ENCODE data around the gene TTF2. TPM values are rescaled to one million over a fixed set of nuclear protein-coding genes. Genes with fewer than 3 reads are reported as not detected.

The TTF2 gene
- total and polyA plus RNA-seq, 2 of the 8 experiments (the other 6 are each of a cell fraction or from before 2014, with no cell fraction given) = 16.9 to 89.6 TPM

- Histone ChIP-seq H3K4me2 (ENCODE audit: insufficient read depth in 1 of 2, low read depth in 2 of 2, low read length in 2 of 2) (no peak overlapping the region), H4K20me1 (replicated peaks in 1 of 2; ENCODE audit: control insufficient read depth in 1 of 2, insufficient read depth in 2 of 2, low read length in 2 of 2) (no peaks in the 10 kb centered on the region), H3K23me2 (ENCODE audit: low read depth, low read length) (no peaks in the 10 kb centered on the region), H3K14ac (ENCODE audit: insufficient read length) (no peak overlapping the region), H2BK20ac (ENCODE audit: low read length) (no peak overlapping the region), H3K9me3 (ENCODE audit: insufficient read depth in 2 of 2, low read depth in 1 of 2, low read length in 1 of 2) (no peaks in the 10 kb centered on the region), H3K4ac (replicated peaks; ENCODE audit: insufficient read length, low read depth, low read length) (no peak overlapping the region), H3K79me1 (ENCODE audit: low read depth, low read length) (no peaks in the 10 kb centered on the region), H3K23ac (ENCODE audit: insufficient read length) (no peak overlapping the region), H3K27ac (ENCODE audit: low read depth, low read length) (no peak overlapping the region), H3K4me1 (replicated peaks in 1 of 4; ENCODE audit: control insufficient read depth in 3 of 4, insufficient read depth in 4 of 4, low read length in 3 of 4) (no peaks in the 10 kb centered on the region), H2BK5ac (ENCODE audit: low read depth, low read length) (no peak overlapping the region), H2BK12ac (ENCODE audit: low read depth, low read length) (no peak overlapping the region), H3K79me2 (ENCODE audit: control insufficient read depth in 1 of 2, insufficient read depth in 2 of 2, low read length in 2 of 2) (no peaks in the 10 kb centered on the region), H4K8ac (ENCODE audit: extremely low read depth, insufficient read depth, low read length) (no peak overlapping the region), H2BK15ac (ENCODE audit: low read length) (no peak overlapping the region), H3K36me3 (ENCODE audit: control insufficient read depth in 2 of 4, insufficient read depth in 4 of 4, low read length in 3 of 4) (peaks cover 0 to 4% (median 0%) of the 10 kb centered on the region in 4 experiments; a peak in 1 of 8 replicates), H3K18ac (ENCODE audit: extremely low read depth, low read length) (no peak overlapping the region), H4K5ac (ENCODE audit: insufficient read length, low read depth, low read length) (no peak overlapping the region), H4K91ac (replicated peaks; ENCODE audit: insufficient read length, low read length) (no peak overlapping the region), H3K4me3 (ENCODE audit: extremely low read depth in 1 of 4, insufficient read depth in 2 of 4, low read depth in 3 of 4, low read length in 4 of 4) (no peak overlapping the region), H2AK5ac (ENCODE audit: low read depth, low read length) (no peak overlapping the region), H3K56ac (replicated peaks; ENCODE audit: insufficient read length, low read depth, low read length) (no peak overlapping the region), H2BK120ac (replicated peaks; ENCODE audit: low read depth, low read length) (no peak overlapping the region), H2AFZ (ENCODE audit: low read length) (no peak overlapping the region), H3K9ac (replicated peaks in 1 of 4; ENCODE audit: extremely low read depth in 1 of 4, low read depth in 3 of 4, low read length in 3 of 4) (no peak overlapping the region), H3K27me3 (replicated peaks in 1 of 4; ENCODE audit: control insufficient read depth in 3 of 4, extremely low read depth in 1 of 4, insufficient read depth in 3 of 4, low read length in 3 of 4) (no peaks in the 10 kb centered on the region)
- POLR2A ChIA-PET (ENCODE audit: partially characterized antibody) = no interaction called here
- 90% methylated on average over 4 of the region's 4 CpGs; no CpG with 5 or more reads in 1 of the 2 experiments for WGBS, 2 experiments (ENCODE audit: extremely low coverage in 1 of 2, insufficient coverage in 1 of 2, insufficient read length in 1 of 2, insufficient replicate concordance in 2 of 2, low coverage in 1 of 2, low lambda C conversion rate in 2 of 2, missing lambda C conversion rate in 1 of 2)
- no peak for DNase-seq (ENCODE audit: low read depth in 1 of 2, low spot score in 2 of 2)
- TF ChIP-seq SIX5 (IDR thresholded peaks at IDR 0.05; ENCODE audit: low read depth, low read length) = no peak
- TF ChIP-seq BACH1 (IDR thresholded peaks at IDR 0.05; ENCODE audit: low read length) = no peak
- TF ChIP-seq TEAD4 (IDR thresholded peaks at IDR 0.05; ENCODE audit: low read depth, low read length) = no peak
- no peak for TF ChIP-seq RBBP5 (IDR thresholded peaks at IDR 0.05; ENCODE audit: borderline replicate concordance, low read depth, low read length)
- no peak for TF ChIP-seq SAP30 (IDR thresholded peaks at IDR 0.05; ENCODE audit: insufficient read depth, insufficient replicate concordance, low read length)
- TF ChIP-seq ATF2 (IDR thresholded peaks at IDR 0.05; ENCODE audit: low read length) = no peak
- CTCF ChIA-PET (ENCODE audit: partially characterized antibody) = interaction anchor here (0.9 to 1.0 kb wide), 2 partner anchors 31 to 74 kb away, joined by 3 read pairs; no protein-coding TSS in a partner anchor
- FAIRE-seq = no peak
Measured at GRCh38 chr1:117017062-117017461, 43.1 kb upstream of the TTF2 start.
